Activated CD4-positive, alpha-beta T cell treated with anti-CD3 and anti-CD28 coated beads, Interleukin-2, amount 50 U/mL, for 16 hours (primary cell): ENCODE measurements around the gene GCFC2.

Source experiments
- DNase-seq: peaks from one replicate; pipeline ENCODE4 v3.0.0-alpha.2; 2020

GCFC2 gene

DNA sequence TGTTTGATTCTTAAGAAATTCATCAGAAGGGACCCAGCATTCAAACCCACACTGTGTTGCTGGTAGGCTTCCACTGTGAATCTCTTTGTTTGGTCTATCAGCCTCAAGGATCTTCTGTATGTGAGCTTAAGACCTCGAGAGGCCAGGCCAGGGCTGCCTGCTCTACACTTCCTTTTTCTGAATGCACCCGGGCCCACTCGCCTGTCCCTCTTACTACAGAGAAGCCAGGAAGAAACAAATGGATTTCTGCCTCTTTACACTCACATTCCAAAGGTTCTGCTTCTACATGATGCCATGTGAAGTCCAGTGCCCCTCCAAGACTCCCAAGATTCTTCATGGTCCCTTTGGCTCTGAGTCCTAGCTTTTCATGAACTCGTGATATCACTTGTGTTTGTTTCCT lies 89.5 kb downstream of the GCFC2 start:
- no peak for DNase-seq

DNA sequence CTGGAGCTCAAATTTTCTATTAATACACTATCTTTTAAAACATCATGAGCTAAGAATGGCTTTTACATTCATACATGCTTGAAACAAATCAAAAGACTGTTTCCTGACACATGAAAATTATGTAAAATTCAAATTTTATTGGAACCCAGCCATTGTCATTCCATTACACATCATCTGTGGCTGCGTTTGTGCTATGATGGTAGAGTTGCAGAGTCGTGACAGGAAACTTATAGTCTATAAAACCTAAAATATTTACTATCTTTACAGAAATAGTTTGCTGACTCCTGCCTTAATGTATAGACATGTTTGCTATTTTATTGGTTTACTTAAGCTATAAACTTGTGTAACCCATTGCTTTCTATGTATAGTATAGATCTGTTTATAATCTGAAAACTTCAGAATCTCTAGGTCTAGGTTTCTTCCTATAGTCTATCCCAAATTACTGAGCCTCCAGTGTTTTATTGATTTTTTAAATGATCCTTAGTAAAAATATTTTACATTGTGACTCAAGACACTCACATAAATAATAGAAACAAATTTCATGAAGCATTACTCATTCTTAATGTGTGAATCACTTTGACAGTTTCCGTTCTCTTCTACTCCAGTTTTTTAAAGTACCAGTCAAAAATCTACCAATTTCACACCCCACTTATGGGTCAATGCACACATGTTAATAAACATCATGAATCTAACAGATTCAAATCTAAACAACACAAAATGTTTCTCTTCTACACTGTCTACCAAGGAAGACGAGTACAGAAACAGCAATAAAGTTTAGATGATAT lies 90.6 kb downstream of the GCFC2 start:
- DNase-seq, result no peak

DNA sequence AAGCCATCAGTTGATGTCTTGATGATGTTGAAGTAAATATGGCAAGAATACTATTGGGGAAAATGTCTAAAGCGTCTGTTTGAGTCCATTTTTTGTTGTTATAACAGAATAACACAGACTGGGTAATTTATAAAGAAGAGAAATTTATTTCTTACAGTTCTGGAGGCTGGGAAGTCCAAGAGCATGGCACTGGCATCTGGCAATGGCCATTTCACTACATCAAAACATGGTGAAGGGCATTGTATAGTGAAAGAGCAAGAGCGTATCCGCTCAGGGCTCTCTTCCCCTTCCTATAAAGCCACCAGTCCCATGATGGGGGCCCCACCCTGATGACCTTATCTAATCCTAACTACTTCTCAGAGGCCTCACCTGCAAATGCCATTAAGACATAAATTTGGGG lies 93.8 kb downstream of the GCFC2 start:
- no peak for DNase-seq

DNA sequence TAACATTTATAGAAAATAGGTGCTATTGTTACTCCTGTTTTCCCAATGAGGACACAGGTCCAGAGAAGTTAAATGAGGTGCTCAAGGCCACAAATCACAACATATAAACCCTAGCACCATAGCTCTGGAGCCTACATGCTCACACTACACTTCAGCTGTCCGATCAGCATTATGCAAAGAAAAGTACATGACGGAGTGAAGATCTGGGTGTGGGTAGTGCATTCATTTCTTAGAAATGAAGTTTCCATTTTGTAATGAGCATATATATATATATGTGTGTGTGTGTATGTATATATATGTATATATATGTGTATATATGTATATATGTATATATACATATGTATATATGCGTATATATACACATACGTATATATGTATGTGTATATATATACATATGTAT lies 94.3 kb downstream of the GCFC2 start:
- no peak for DNase-seq

DNA sequence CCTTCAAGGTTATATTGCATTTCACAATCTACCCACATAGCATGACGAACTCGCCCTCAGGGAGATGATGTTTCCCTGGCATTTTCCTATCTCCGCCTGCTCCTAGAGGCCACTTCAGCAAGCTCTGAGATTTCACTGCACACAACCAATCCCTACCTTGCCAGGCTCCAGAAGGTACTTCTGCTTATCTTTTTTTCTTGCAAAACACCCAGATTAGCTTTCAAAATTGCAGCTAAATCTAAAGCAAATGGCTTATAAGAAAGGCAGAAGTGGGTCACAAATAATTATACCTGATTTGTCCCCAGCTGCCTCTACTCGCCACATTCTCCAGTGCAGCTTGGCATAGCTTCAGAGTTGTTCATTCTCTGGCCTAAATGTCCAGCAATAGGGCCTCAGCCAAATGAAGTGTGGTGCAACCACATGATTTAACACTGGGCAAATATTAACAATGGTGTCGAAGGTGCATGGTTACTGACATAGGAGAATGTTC lies 96.5 kb downstream of the GCFC2 start:
- DNase-seq, result no peak

DNA sequence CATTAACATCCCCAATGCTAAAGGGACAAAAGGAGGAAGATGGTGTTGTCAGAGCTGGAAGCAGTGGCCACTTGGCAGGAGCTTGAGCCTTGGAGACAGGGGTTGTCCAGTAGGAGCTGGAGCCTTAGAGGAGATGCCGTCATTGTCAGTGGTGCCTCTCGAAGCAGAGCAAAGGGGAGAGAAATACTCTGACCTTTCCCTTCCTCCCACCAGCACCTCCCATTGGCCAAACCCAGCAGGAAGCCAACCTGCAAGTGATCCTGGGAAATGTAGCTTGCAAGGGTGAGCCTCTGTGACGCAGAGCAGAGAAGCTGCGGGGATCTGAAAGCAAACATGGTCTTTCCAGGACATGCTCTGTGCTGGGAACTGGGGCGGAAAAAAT lies 97.9 kb downstream of the GCFC2 start:
- no peak for DNase-seq
